Middle frontal gyrus (tissue), 1 donor: ENCODE data around the gene CPVL.

ENCODE experiments used
- DNase-seq: peaks from one replicate; pipeline ENCODE4 v3.0.0-alpha.2; 2015; ENCODE audit warnings: low spot score; ENCODE audit errors: extremely low spot score

Gene CPVL

GRCh38 chr7:29044554-29044953 lies 101.8 kb downstream of the CPVL start:
- DNase-seq: no peak

- DNase-seq: no peak
Measured at GRCh38 chr7:29043576-29043975, 102.8 kb downstream of the CPVL start.

GRCh38 chr7:29042824-29043231 lies 103.5 kb downstream of the CPVL start:
- no peak for DNase-seq

GRCh38 chr7:29041991-29042390 lies 104.3 kb downstream of the CPVL start:
- DNase-seq: no peak

- no peak for DNase-seq
Measured at GRCh38 chr7:29040579-29040925, 105.8 kb downstream of the CPVL start.

- no peak for DNase-seq
Measured at GRCh38 chr7:29039821-29040578, 106.3 kb downstream of the CPVL start.

- no peak for DNase-seq
Measured at GRCh38 chr7:29038463-29038862, 107.9 kb downstream of the CPVL start.

- DNase-seq: no peak
Measured at GRCh38 chr7:29035044-29035740, 111.1 kb downstream of the CPVL start.

GRCh38 chr7:29033584-29033983 lies 112.8 kb downstream of the CPVL start:
- no peak for DNase-seq

- DNase-seq: no peak
Measured at GRCh38 chr7:29032146-29032545, 114.2 kb downstream of the CPVL start.

- no peak for DNase-seq
Measured at GRCh38 chr7:29030781-29031275, 115.5 kb downstream of the CPVL start.

GRCh38 chr7:29022291-29022988 lies 123.9 kb downstream of the CPVL start:
- DNase-seq: no peak

GRCh38 chr7:29019896-29020295 lies 126.4 kb downstream of the CPVL start:
- DNase-seq: peak; percentile 57

GRCh38 chr7:29019387-29019786 lies 127.0 kb downstream of the CPVL start:
- DNase-seq: peak; percentile 6

GRCh38 chr7:29017713-29018112 lies 128.6 kb downstream of the CPVL start:
- no peak for DNase-seq

- DNase-seq: no peak
Measured at GRCh38 chr7:29014725-29015124, 131.6 kb downstream of the CPVL start.

GRCh38 chr7:29013931-29014330 lies 132.4 kb downstream of the CPVL start:
- DNase-seq: no peak

GRCh38 chr7:29013082-29013695 lies 133.1 kb downstream of the CPVL start:
- no peak for DNase-seq

GRCh38 chr7:29009947-29010346 lies 136.4 kb downstream of the CPVL start:
- no peak for DNase-seq

- DNase-seq: no peak
Measured at GRCh38 chr7:29008590-29008989, 137.7 kb downstream of the CPVL start.

- no peak for DNase-seq
Measured at GRCh38 chr7:29007127-29007526, 139.2 kb downstream of the CPVL start.

- no peak for DNase-seq
Measured at GRCh38 chr7:29005829-29006228, 140.5 kb downstream of the CPVL start.
